D721Med (cell line): Measurements from ENCODE around the gene COL20A1.

Source experiments
- DNase-seq: peaks from one replicate; pipeline ENCODE4 v3.0.0; 2011; ENCODE audit warnings: low spot score; ENCODE audit not compliant: insufficient read length
- FAIRE-seq: peaks from 2 replicates; lab custom pipeline; 2011; peaks lifted over from hg19 to GRCh38; lab: Jason Lieb, UNC
- TF ChIP-seq, protein P1 (sequence below): IDR thresholded peaks from 2 replicates; pipeline ENCODE4 v1.5.1; 2012; ENCODE audit warnings: mild to moderate bottlenecking, control low read depth; ENCODE audit not compliant: insufficient read depth; ENCODE audit errors: missing control alignments

Gene COL20A1

GRCh38 chr20:63320616-63321147 is 27.7 kb downstream of the COL20A1 start:
- TF ChIP-seq, protein P1, sequence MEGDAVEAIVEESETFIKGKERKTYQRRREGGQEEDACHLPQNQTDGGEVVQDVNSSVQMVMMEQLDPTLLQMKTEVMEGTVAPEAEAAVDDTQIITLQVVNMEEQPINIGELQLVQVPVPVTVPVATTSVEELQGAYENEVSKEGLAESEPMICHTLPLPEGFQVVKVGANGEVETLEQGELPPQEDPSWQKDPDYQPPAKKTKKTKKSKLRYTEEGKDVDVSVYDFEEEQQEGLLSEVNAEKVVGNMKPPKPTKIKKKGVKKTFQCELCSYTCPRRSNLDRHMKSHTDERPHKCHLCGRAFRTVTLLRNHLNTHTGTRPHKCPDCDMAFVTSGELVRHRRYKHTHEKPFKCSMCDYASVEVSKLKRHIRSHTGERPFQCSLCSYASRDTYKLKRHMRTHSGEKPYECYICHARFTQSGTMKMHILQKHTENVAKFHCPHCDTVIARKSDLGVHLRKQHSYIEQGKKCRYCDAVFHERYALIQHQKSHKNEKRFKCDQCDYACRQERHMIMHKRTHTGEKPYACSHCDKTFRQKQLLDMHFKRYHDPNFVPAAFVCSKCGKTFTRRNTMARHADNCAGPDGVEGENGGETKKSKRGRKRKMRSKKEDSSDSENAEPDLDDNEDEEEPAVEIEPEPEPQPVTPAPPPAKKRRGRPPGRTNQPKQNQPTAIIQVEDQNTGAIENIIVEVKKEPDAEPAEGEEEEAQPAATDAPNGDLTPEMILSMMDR: no peak
- DNase-seq (no peak), FAIRE-seq (no peak)

DNA sequence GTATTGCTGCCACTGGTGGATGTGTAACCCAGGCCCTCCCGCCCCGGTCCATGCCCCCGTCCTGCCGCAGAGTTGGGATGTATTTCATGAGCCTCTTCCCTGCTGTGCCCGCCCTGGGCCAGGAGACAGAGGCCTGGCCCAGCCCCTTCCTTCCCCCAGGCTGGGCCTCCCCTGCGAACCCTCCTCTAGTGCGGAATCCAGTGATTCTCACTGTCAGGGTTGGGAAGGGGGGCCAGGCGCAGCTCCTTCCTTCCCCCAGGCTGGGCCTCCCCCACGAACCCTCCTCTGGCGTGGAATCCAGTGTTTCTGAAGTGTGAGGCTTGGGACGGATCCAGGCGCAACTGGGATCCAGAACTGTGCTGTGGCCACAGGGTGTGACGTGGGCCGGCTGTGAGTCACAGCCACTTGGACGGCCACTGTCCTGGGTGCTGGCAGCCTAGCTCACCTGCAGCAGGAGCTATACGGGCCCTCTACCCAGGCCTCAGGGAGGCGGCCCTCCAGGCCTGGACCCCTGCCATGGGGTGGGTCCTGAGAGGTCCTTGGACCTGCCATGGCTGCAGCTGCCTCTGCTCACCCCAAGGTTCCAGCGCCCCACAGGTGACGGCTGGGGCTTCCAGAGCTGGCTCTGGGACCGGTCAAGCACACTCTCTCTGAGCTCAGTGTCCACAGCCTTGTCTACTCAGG is 28.3 kb downstream of the COL20A1 start:
- DNase-seq: no peak

GRCh38 chr20:63322146-63322932 is 29.4 kb downstream of the COL20A1 start:
- DNase-seq (no peak), FAIRE-seq (no peak)
- TF ChIP-seq, protein P1: no peak

More for the DNA sequence above, 28.3 kb downstream of the COL20A1 start:
- FAIRE-seq: no peak
- TF ChIP-seq, protein P1: no peak

GRCh38 chr20:63322933-63323273 is 29.9 kb downstream of the COL20A1 start:
- DNase-seq: no peak
- no peak for FAIRE-seq
- TF ChIP-seq, protein P1: no peak

DNA sequence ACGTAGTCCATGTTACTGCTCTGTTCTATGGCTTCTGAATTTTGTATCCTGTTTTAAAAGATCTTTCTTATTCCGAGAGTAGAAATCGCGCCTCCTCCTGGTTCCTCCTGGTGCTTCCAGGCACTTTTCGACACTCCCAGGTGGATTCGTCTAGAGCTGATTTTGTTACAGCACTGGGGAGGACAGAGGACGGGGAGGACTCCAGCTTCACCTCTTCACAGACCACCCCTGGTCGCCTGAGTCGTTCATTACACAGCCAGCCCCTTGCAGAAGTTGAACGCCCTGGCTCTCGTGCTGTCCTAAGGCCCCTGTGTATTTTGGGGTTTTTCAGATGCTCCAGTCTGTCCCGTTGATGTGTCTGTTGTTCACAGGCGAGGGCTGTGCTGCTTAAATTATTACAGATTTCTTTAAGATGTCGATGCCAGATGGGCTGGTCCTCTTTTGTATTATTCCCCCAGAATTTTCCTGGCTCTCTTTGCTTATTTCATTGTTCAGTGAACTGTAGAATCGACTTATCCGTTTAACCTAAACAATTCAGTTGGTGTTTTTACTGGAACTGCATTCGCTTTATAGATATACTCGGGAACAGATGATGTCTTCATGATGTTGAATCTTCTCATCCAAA is 30.5 kb downstream of the COL20A1 start:
- TF ChIP-seq, protein P1: no peak
- no peak for DNase-seq
- no peak for FAIRE-seq

DNA sequence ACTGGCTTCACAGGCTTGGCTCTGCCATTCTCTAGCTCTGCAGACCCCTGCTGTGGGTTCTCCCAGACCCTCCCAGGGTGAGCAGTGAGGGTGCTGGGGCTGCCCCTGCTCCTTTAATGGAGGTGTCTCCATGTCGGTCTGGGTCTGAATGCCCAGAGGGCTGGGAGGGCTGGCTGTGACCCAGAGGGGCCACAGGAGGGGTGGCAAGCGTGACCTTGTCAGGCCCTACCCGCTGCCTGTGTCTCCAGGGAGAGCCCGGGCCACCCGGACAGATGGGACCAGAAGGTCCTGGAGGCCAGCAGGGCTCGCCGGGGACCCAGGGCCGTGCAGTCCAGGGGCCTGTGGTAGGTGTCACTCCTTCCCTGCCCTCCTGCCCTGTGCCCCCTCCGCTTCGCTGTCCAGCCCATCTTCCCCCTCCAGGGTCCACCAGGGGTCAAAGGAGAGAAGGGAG is 32.1 kb downstream of the COL20A1 start:
- FAIRE-seq (no peak), DNase-seq (no peak)
- TF ChIP-seq, protein P1: no peak
